Fibroblast of mammary gland (primary cell): ENCODE measurements around the gene DLST.

Source experiments
- DNase-seq: peaks from one replicate; pipeline ENCODE4 v3.0.0-alpha.2; 2010; ENCODE audit warnings: low read depth
- H3K4me3 ChIP-seq: 2 replicates; pipeline ENCODE4 v1.5.1; 2011; ENCODE audit warnings: low read depth, mild to moderate bottlenecking, low read length, moderate library complexity; ENCODE audit not compliant: control insufficient read depth
- TF ChIP-seq, protein P1 (sequence below): conservative IDR thresholded peaks from 2 replicates; pipeline ENCODE4 v1.5.1; 2011; ENCODE audit warnings: low read depth, low read length, inconsistent platforms; ENCODE audit not compliant: control insufficient read depth, insufficient read depth

DLST gene

DNA sequence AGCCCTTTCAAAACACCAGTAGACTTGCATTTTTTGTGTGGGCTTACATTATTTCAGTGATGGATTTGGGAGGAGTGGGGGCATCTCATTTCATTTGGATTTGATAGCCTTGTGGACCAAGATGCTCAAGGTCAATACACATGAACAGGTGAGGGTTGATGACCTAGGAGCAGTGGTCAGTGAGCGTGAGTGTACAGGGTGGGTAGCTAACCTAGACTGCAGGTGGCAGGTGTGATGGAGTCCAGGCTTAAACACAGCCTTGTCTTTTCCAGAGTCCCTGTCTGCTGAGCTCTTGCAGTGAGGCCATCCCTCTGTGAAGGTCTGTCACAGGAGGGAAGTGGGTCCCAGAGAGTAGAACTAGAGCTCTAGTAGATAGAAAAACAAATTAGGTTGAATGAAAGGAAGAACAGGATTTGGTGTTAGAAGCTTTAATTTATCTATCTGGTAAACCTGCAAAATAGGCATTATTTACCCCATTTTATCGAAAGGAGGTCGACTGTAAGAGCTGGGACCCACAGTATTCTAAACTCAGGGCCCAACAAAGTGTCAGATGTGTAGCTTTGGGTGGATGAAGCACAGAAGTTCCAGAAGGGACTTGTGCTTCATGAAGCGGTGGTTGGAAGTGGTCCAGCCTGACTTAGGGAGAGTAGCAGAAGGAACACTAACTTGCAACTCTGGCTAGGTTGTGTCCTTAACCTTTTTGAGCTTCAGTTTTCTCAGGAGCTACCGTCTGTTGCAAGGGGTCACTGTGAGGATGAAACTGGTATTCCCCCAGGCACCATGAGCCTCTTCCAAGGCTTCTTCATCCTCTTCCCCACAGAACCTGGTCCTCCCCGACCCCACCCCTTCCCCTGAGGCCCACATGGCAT lies 23.2 kb downstream of the DLST start:
- TF ChIP-seq, protein P1, sequence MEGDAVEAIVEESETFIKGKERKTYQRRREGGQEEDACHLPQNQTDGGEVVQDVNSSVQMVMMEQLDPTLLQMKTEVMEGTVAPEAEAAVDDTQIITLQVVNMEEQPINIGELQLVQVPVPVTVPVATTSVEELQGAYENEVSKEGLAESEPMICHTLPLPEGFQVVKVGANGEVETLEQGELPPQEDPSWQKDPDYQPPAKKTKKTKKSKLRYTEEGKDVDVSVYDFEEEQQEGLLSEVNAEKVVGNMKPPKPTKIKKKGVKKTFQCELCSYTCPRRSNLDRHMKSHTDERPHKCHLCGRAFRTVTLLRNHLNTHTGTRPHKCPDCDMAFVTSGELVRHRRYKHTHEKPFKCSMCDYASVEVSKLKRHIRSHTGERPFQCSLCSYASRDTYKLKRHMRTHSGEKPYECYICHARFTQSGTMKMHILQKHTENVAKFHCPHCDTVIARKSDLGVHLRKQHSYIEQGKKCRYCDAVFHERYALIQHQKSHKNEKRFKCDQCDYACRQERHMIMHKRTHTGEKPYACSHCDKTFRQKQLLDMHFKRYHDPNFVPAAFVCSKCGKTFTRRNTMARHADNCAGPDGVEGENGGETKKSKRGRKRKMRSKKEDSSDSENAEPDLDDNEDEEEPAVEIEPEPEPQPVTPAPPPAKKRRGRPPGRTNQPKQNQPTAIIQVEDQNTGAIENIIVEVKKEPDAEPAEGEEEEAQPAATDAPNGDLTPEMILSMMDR: no peak
- H3K4me3 ChIP-seq: no peak overlapping the region
- DNase-seq: peak; percentile 18

DNA sequence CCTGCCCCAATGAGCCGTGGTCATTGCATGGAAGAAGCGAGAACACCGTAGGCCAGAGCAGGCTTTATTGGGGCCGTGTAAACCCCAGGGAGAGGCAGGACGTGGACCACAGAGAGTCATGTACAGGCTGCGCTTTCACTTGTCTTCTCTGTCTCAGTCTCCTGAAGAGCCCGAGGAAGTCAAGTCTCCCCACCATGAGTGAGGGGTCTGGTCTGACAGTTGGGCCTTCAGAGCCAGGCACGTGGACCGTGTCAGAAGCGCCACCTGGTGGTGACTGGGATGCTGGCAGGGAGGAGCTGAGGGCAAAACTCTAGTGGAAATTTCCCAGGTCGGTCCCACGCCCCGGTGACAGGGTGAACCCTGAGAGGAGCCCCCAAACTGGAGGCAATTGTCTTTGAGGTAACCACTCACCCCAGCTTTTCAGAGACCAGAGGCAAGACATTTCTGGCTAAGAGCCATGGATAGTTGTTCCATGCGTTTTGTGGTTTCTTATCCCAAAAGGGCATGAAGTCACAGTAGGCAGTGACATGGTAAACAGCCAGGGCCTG lies 24.0 kb downstream of the DLST start:
- TF ChIP-seq, protein P1: peak; percentile 92
- DNase-seq: peak; percentile 52
- H3K4me3 ChIP-seq: no peak overlapping the region

DNA sequence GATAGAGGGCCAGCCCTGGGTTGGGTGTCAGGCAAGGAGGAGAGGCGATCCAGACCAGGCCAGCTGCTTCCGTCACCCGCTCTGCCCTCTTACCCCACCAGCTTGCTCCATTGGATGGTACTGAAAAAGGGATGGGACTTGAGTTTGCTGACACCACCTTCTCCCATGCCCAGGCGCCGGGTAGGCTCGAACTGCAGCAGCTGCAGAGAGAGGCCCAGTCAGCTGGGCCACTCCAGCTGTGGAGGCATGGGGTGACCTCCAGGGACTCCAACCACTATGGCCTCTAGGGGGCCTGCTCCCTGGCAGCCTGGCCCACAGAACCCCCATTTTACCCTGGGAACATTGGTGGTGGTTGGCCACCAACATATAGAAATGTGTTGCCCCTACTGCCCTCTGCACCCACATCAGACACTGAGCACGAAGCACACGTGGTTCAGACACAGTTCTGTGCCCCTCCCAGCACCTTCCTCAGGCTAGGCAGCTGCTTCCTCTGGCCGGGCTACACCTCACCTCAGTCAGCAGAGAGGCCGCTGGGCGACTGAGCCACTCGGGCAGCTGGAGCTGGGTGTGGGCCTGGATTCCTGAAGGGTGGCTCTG lies 25.3 kb downstream of the DLST start:
- no peak overlapping the region for H3K4me3 ChIP-seq
- TF ChIP-seq, protein P1: no peak
- DNase-seq: no peak

DNA sequence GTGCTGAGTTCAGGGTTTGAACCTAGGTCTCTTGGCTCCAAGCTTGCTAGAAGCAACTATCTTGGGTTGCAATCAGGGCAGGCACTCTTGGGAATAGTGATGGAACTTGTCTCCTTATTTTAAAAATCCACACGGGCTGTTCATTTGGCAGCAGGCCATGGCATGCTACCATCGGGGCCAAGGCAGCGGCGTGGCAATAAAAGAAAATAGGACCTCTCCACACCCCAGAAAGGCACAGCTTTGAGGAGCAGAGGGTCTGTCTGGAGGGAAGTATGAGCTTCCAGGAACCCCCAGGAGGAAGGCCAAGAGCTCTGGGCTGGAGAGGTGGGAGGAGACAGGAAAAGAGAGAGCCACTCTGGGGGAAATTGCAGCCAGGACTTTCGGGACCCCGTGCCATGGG lies 26.0 kb downstream of the DLST start:
- DNase-seq: no peak
- H3K4me3 ChIP-seq: no peak overlapping the region
- TF ChIP-seq, protein P1: no peak

DNA sequence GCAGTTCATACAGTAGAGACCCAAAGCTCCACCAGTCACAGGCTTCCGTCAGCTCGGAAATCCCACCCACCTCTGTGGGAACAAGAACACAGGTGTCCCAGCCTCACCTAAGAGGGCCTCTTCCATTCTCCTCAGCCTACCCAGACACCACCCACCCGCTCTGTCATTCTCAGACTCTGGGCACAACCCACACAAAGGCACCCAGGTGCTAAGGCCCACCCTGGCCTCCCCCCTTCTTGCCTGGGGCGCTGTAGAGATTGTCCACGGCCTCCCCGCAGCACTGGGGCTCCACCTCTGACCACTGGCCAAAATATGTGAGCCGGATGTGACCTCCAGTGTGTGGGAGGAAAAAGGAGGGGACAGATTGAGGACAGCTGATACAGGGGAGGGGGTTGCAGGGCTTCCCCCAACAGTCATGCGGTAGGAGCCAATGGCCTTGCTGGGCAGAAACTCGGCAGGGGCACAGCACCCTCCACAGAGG lies 27.2 kb downstream of the DLST start:
- H3K4me3 ChIP-seq: no peak overlapping the region
- TF ChIP-seq, protein P1: no peak
- no peak for DNase-seq

DNA sequence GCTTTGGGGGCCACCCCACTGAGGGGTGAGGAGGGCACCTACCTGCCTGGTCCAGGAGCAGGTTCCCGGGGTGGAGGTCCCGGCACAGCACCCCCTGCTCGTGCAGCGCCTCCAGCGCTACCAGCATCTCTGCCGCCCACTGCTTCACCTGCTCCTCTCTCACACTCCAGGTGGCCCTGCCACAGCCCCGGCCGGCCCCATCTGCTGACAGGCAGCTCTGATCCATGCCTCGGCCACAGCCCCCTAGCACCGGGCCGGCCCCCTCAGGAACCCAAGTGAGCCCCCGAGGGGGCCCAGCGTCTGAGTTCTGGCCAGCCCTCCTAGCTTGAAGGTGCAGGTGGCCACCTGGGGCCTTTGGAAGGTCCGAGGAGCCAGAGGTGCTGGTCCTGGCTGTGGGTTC lies 27.8 kb downstream of the DLST start:
- TF ChIP-seq, protein P1: no peak
- no peak for DNase-seq
- H3K4me3 ChIP-seq: no peak overlapping the region
